ENCODE data around the gene MAGI2.

MAGI2 gene

GRCh38 chr7:78315119-78315518 is 1138.3 kb downstream of the MAGI2 start:
- Histone ChIP-seq H3K9me3 (ENCODE audit: severe bottlenecking) (no peaks in the 10 kb centered on the region), H3K4me1 (ENCODE audit: insufficient read depth, poor library complexity, severe bottlenecking) (no peaks in the 10 kb centered on the region), H3K4me3 (ENCODE audit: severe bottlenecking) (no peak overlapping the region), H3K27me3 (ENCODE audit: insufficient read depth, poor library complexity, severe bottlenecking) (peaks cover 19% of the 10 kb centered on the region), H3K36me3 (ENCODE audit: low read depth) (no peaks in the 10 kb centered on the region), H3K27ac (ENCODE audit: poor library complexity, severe bottlenecking) (no peak overlapping the region)
- ATAC-seq (ENCODE audit: low read depth) (no peak), DNase-seq (ENCODE audit: low spot score) (no peak)
- no peak for TF ChIP-seq CTCF (IDR thresholded peaks at IDR 0.05; ENCODE audit: poor library complexity, severe bottlenecking)

- no peak for ATAC-seq (ENCODE audit: low read depth)
- no peak overlapping the region for H3K27ac ChIP-seq (ENCODE audit: poor library complexity, severe bottlenecking)
Observed at GRCh38 chr7:78311181-78311580, 1142.3 kb downstream of the MAGI2 start.

GRCh38 chr7:78307892-78308291 is 1145.6 kb downstream of the MAGI2 start:
- no peak for TF ChIP-seq CTCF (IDR thresholded peaks at IDR 0.05; ENCODE audit: poor library complexity, severe bottlenecking)
- no peaks in the 10 kb centered on the region for H3K36me3 ChIP-seq (ENCODE audit: low read depth)
- no peak overlapping the region for H3K4me3 ChIP-seq (ENCODE audit: severe bottlenecking)
- DNase-seq (ENCODE audit: low spot score) = no peak
- no peaks in the 10 kb centered on the region for H3K9me3 ChIP-seq (ENCODE audit: severe bottlenecking)
- no peaks in the 10 kb centered on the region for H3K4me1 ChIP-seq (ENCODE audit: insufficient read depth, poor library complexity, severe bottlenecking)
- ATAC-seq (ENCODE audit: low read depth) = no peak
- H3K27me3 ChIP-seq (ENCODE audit: insufficient read depth, poor library complexity, severe bottlenecking) = peaks cover under 1% of the 10 kb centered on the region
- no peak overlapping the region for H3K27ac ChIP-seq (ENCODE audit: poor library complexity, severe bottlenecking)

More at GRCh38 chr7:78311181-78311580, 1142.3 kb downstream of the MAGI2 start:
- H3K9me3 ChIP-seq (ENCODE audit: severe bottlenecking) = no peaks in the 10 kb centered on the region
- H3K27me3 ChIP-seq (ENCODE audit: insufficient read depth, poor library complexity, severe bottlenecking) = peaks cover 12% of the 10 kb centered on the region
- no peak for DNase-seq (ENCODE audit: low spot score)
- H3K36me3 ChIP-seq (ENCODE audit: low read depth) = no peaks in the 10 kb centered on the region
- no peak for TF ChIP-seq CTCF (IDR thresholded peaks at IDR 0.05; ENCODE audit: poor library complexity, severe bottlenecking)
- H3K4me3 ChIP-seq (ENCODE audit: severe bottlenecking) = no peak overlapping the region
- no peaks in the 10 kb centered on the region for H3K4me1 ChIP-seq (ENCODE audit: insufficient read depth, poor library complexity, severe bottlenecking)

GRCh38 chr7:78306634-78307033 is 1146.8 kb downstream of the MAGI2 start:
- no peak for ATAC-seq (ENCODE audit: low read depth)
- Histone ChIP-seq H3K36me3 (ENCODE audit: low read depth) (no peaks in the 10 kb centered on the region), H3K27ac (ENCODE audit: poor library complexity, severe bottlenecking) (no peak overlapping the region), H3K4me1 (ENCODE audit: insufficient read depth, poor library complexity, severe bottlenecking) (no peaks in the 10 kb centered on the region), H3K4me3 (ENCODE audit: severe bottlenecking) (no peak overlapping the region), H3K27me3 (ENCODE audit: insufficient read depth, poor library complexity, severe bottlenecking) (no peaks in the 10 kb centered on the region), H3K9me3 (ENCODE audit: severe bottlenecking) (no peaks in the 10 kb centered on the region)
- TF ChIP-seq CTCF (IDR thresholded peaks at IDR 0.05; ENCODE audit: poor library complexity, severe bottlenecking) = no peak
- no peak for DNase-seq (ENCODE audit: low spot score)

GRCh38 chr7:78301407-78301806 is 1152.1 kb downstream of the MAGI2 start:
- ATAC-seq (ENCODE audit: low read depth) (no peak), DNase-seq (ENCODE audit: low spot score) (no peak)
- no peaks in the 10 kb centered on the region for H3K4me1 ChIP-seq (ENCODE audit: insufficient read depth, poor library complexity, severe bottlenecking)
- H3K36me3 ChIP-seq (ENCODE audit: low read depth) = no peaks in the 10 kb centered on the region
- no peak overlapping the region for H3K4me3 ChIP-seq (ENCODE audit: severe bottlenecking)
- H3K27ac ChIP-seq (ENCODE audit: poor library complexity, severe bottlenecking) = no peak overlapping the region
- H3K9me3 ChIP-seq (ENCODE audit: severe bottlenecking) = no peaks in the 10 kb centered on the region
- no peaks in the 10 kb centered on the region for H3K27me3 ChIP-seq (ENCODE audit: insufficient read depth, poor library complexity, severe bottlenecking)
- TF ChIP-seq CTCF (IDR thresholded peaks at IDR 0.05; ENCODE audit: poor library complexity, severe bottlenecking) = no peak
